Fibroblast of lung (primary cell): ENCODE measurements around the gene UGT1A10.

Experiments used
- EZH2 ChIP-seq: IDR thresholded peaks from 2 replicates; pipeline ENCODE4 v1.5.1; 2012; ENCODE audit warnings: low read length, control low read depth, mild to moderate bottlenecking; ENCODE audit errors: missing control alignments
- TF ChIP-seq, protein P1 (sequence below), 2 donors: IDR thresholded peaks in 1 of 2; conservative IDR thresholded peaks in 1 of 2; 1 replicate in 1 of 2; 2 replicates in 1 of 2; pipeline ENCODE4 v1.5.1; 2011 to 2012; ENCODE audit warnings: low read length in 2 of 2, control low read depth in 1 of 2, inconsistent platforms in 1 of 2, low read depth in 1 of 2, mild to moderate bottlenecking in 1 of 2

DNA sequence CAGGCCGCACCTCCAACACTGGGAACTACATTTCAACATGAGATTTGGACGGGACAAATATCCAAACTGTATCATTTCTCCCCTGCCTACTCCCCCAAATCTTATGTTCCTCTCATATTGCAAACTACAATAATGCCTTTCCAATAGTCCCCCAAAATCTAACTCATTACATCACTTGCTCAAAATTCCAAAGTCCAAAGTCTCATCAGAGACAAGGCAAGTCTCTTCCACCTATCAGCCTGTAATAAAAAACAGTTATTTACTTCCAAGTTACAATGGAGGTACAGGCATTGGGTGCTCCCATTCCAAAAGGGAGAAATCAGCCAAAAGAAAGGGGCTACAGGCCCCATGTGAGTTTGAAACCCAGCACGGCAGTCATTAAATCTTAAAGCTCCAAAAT lies 31.4 kb upstream of the UGT1A10 start:
- TF ChIP-seq, protein P1, sequence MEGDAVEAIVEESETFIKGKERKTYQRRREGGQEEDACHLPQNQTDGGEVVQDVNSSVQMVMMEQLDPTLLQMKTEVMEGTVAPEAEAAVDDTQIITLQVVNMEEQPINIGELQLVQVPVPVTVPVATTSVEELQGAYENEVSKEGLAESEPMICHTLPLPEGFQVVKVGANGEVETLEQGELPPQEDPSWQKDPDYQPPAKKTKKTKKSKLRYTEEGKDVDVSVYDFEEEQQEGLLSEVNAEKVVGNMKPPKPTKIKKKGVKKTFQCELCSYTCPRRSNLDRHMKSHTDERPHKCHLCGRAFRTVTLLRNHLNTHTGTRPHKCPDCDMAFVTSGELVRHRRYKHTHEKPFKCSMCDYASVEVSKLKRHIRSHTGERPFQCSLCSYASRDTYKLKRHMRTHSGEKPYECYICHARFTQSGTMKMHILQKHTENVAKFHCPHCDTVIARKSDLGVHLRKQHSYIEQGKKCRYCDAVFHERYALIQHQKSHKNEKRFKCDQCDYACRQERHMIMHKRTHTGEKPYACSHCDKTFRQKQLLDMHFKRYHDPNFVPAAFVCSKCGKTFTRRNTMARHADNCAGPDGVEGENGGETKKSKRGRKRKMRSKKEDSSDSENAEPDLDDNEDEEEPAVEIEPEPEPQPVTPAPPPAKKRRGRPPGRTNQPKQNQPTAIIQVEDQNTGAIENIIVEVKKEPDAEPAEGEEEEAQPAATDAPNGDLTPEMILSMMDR (conservative IDR thresholded peaks at IDR 0.05 in 1 of 2, IDR thresholded peaks at IDR 0.05 in 1 of 2; ENCODE audit: low read depth in 1 of 2, low read length in 2 of 2), result no peak
- TF ChIP-seq EZH2, result no peak
